Duodenal mucosa (tissue), 2 donors: Measurements from ENCODE around the gene PCYT2.
A peak's percentile ranks its signal among the peaks of the same experiment; 100 is the strongest.

Source experiments
- H3K27ac ChIP-seq: one replicate; pipeline ENCODE4 v1.7.0; 2013; ENCODE audit warnings: low read depth, low read length
- H3K27me3 ChIP-seq, 2 donors: one replicate each; pipeline ENCODE4 v1.7.0; 2013; ENCODE audit warnings: low read length in 2 of 2, control low read depth in 1 of 2; ENCODE audit not compliant: insufficient read depth in 2 of 2, control insufficient read depth in 1 of 2
- H3K36me3 ChIP-seq, 2 donors: one replicate each; pipeline ENCODE4 v1.7.0; 2013; ENCODE audit warnings: low read length in 2 of 2, control low read depth in 1 of 2; ENCODE audit not compliant: insufficient read depth in 2 of 2, control insufficient read depth in 1 of 2
- H3K4me1 ChIP-seq, 2 donors: one replicate each; pipeline ENCODE4 v1.7.0; 2013; ENCODE audit warnings: low read length in 2 of 2, control low read depth in 1 of 2; ENCODE audit not compliant: insufficient read depth in 2 of 2, control insufficient read depth in 1 of 2
- H3K4me3 ChIP-seq, 2 donors: one replicate each; pipeline ENCODE4 v1.7.0; 2013; ENCODE audit warnings: low read length in 2 of 2, low read depth in 1 of 2
- H3K9ac ChIP-seq, 2 donors: one replicate each; pipeline ENCODE4 v1.7.0; 2013; ENCODE audit warnings: low read length in 2 of 2, low read depth in 1 of 2
- H3K9me3 ChIP-seq, 2 donors: one replicate each; pipeline ENCODE4 v1.7.0; 2013; ENCODE audit warnings: low read length in 2 of 2, control low read depth in 1 of 2; ENCODE audit not compliant: control insufficient read depth in 1 of 2

The PCYT2 gene

DNA sequence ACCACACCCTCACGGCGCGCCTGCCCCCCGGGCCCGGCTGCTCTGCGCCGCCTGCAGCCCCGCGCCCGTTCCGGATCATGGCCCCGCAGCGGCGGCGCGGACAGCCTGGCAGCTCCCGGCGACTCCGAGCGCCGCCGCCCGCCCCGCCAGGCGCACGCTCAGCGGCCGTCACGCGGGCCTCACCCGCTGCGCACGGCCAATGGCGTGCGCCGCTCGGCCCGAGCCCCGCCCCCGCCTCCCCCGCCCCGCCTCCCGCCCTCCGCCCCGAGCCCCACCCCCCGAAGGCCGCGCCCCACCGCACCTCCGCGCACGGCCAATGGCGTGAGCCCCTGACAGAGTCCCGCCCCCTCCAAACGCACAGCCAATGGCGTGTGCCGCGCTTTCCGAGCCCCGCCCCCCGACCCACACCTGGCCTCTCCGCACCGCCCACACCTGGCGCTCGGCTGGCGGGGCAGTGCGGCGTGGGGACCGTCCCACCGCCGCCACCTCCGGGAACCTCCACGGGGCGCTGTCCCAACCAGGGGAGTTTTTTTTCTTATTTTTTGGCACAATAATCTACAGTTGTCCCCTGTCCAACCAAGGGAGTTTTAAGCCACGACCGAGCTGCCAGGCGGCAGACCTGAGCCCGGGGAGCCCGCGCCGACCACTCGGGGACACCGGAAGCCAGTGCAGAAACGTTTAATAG is at the start of gene PCYT2:
PCYT2 (minus strand) TSS at position 123 of the 685 bp plus-strand sequence; CDS start at position 79, 44 bp downstream.
- Histone ChIP-seq H3K27me3 (no peaks in the 10 kb centered on the region), H3K36me3 (peaks cover 57 to 69% of the 10 kb centered on the region in 2 donors), H3K4me3 (peak within 1 kb of the TSS; percentile 79 to 83), H3K9ac (peak within 1 kb of the TSS; percentile 56 to 74), H3K4me1 (peaks cover 17 to 21% of the 10 kb centered on the region in 2 donors), H3K27ac (peak within 1 kb of the TSS; percentile 82), H3K9me3 (no peaks in the 10 kb centered on the region)

DNA sequence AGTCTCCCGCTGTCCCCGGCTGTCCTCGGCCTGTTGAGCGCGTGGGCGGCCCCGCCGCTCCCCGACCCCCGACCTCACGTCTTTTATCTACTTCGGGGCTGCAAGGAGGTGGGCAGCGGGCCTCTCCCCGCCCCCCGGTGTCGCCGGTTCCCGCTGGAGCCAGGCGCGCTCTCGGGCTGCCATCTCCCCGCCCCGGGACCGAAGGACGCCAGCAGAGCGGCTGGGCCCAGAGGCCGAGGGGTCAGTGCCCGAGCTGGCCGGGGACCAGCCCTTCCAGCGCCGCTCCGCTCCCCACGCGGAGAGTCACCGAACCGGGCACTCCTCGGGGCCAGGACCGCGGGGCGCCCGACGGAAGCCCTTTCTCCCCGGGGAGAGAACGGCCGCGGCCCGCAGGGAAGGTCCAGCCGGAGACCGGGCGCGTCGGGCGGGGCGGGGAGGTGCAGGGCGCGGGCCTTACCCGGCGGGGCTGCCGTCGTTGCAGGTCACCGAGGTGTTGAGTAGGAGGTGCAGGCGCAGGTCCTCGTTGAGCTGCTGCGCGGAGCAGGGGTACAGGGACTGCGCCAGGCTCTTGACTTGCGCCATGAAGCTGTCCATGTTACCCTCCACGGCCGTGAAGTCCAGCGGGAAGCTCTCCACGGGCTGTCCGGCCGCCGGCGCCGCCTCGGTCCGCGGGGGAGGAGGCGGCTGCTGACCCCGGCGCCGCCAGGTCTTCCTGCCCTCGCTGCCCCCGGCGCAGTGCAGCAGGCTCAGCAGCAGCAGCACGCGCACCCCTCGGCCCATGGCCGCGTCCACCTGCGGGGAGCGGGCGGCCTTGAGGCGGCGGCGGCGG is 49.1 kb upstream of the PCYT2 start:
- Histone ChIP-seq H3K4me3 (peak overlapping the region in 1 of 2 donors; percentile 54), H3K27me3 (peaks cover 31 to 33% of the 10 kb centered on the region in 2 donors)

DNA sequence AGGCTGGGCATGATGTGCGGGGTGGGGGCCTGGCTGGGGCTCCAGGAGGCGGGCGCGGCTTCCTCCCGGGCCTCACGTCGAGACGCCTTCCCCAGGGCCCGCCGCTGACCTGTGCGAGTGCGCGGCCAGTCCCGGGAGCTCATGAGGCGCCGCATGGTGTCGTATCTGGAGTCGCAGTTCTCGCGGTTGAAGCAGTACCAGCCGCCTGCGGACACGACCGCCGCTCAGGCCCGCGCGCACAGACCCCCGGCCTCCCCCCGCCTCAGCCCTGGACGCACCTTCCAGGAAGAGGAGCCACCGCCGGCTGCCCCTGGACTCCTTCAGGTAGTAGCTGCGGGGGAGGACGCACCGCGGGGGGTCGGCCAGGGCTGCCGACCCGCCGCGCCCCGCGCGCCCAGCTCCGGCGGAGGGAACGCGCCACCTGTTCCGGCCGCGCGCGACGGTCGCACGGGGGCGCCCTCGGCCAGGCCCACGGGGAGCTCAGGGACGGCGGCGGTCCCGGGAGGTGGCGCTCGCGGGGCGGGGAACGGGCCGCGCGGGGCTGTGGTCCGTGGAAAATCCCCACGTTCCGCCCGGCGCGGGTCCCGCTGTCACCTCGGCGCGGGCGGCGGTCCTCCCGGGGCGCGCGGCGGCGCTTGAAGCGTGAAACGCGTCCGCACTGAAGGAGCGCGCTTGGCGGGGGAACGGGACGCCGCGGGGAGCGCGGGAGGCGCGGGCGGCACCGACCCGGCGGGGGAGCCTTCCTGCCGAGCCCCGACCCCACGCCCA is 48.3 kb upstream of the PCYT2 start:
- H3K27me3 ChIP-seq: peaks cover 27 to 33% of the 10 kb centered on the region in 2 donors
- peak overlapping the region in 1 of 2 donors; percentile 54 for H3K4me3 ChIP-seq
- no peak overlapping the region for H3K27ac ChIP-seq
- no peaks in the 10 kb centered on the region for H3K4me1 ChIP-seq
- no peaks in the 10 kb centered on the region for H3K36me3 ChIP-seq
- H3K9ac ChIP-seq: no peak overlapping the region
- H3K9me3 ChIP-seq: no peaks in the 10 kb centered on the region

More for the DNA sequence above, 49.1 kb upstream of the PCYT2 start:
- no peak overlapping the region for H3K9ac ChIP-seq
- no peaks in the 10 kb centered on the region for H3K36me3 ChIP-seq
- H3K9me3 ChIP-seq: no peaks in the 10 kb centered on the region
- H3K4me1 ChIP-seq: no peaks in the 10 kb centered on the region
- no peak overlapping the region for H3K27ac ChIP-seq

- Histone ChIP-seq H3K4me1 (no peaks in the 10 kb centered on the region), H3K27ac (no peak overlapping the region), H3K27me3 (peaks cover 25 to 31% of the 10 kb centered on the region in 2 donors), H3K9ac (no peak overlapping the region), H3K4me3 (no peak overlapping the region), H3K9me3 (no peaks in the 10 kb centered on the region), H3K36me3 (no peaks in the 10 kb centered on the region)
These were observed 47.6 kb upstream of the PCYT2 start for GRCh38 chr17:81958633-81959342.

GRCh38 chr17:81957691-81958432 is 46.7 kb upstream of the PCYT2 start:
- H3K4me1 ChIP-seq: no peaks in the 10 kb centered on the region
- no peak overlapping the region for H3K4me3 ChIP-seq
- no peaks in the 10 kb centered on the region for H3K9me3 ChIP-seq
- no peak overlapping the region for H3K27ac ChIP-seq
- H3K27me3 ChIP-seq: peaks cover 24 to 29% of the 10 kb centered on the region in 2 donors
- H3K9ac ChIP-seq: no peak overlapping the region
- H3K36me3 ChIP-seq: no peaks in the 10 kb centered on the region

DNA sequence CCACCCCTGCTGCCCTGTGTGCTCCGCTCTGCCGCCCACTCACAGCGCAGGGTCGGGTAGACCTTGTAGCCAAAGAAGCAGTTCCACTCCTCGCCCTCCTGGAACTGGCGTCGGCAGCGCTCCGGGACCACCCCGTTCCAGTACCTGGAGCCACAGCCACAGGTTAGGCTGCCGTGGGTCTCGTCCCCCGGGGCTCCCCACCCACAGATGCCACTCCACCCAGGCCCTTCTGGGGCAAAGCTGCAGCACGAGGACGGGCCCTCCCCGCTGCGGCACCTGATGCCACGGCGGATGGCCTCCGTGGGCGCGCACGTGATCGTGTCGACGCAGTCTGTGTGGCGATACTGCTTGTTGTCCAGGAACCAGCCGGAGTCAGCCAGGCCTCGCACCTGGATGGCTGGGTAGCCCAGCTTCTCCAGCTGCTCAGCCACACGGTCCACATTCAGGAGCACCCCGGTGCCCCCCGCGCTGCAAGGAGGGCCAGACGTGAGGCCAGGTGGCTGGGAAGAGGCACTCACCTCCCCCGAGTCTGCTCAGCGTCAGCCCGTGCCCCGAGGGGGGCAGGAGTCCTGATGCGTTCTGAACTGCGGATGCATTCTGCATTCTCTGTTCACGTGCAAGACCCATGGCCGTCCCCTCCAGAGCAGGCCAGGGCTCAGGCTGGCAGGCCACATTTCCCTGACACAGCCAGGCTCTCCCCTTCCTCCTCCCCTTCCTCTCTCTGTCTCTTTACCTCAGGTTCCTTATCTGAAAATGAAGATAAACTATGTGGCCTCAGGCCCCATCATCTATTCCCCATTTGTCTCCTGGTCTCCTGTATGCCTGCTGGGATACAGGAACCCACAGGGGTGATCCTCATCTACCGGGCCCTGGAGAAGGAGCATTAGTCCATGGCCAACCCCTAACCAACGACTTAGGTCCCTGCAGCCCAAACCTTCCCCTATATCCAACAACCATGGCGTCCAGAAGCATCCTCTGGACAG is 45.7 kb upstream of the PCYT2 start:
- no peaks in the 10 kb centered on the region for H3K9me3 ChIP-seq
- no peaks in the 10 kb centered on the region for H3K4me1 ChIP-seq
- peaks cover 14 to 22% of the 10 kb centered on the region in 2 donors for H3K27me3 ChIP-seq
- H3K27ac ChIP-seq: no peak overlapping the region
- no peak overlapping the region for H3K9ac ChIP-seq
- H3K36me3 ChIP-seq: no peaks in the 10 kb centered on the region
- no peak overlapping the region for H3K4me3 ChIP-seq

GRCh38 chr17:81955756-81956544 is 44.8 kb upstream of the PCYT2 start:
- Histone ChIP-seq H3K4me3 (no peak overlapping the region), H3K27me3 (peaks cover 14 to 22% of the 10 kb centered on the region in 2 donors), H3K9me3 (no peaks in the 10 kb centered on the region), H3K9ac (no peak overlapping the region), H3K4me1 (no peaks in the 10 kb centered on the region), H3K27ac (no peak overlapping the region), H3K36me3 (no peaks in the 10 kb centered on the region)

DNA sequence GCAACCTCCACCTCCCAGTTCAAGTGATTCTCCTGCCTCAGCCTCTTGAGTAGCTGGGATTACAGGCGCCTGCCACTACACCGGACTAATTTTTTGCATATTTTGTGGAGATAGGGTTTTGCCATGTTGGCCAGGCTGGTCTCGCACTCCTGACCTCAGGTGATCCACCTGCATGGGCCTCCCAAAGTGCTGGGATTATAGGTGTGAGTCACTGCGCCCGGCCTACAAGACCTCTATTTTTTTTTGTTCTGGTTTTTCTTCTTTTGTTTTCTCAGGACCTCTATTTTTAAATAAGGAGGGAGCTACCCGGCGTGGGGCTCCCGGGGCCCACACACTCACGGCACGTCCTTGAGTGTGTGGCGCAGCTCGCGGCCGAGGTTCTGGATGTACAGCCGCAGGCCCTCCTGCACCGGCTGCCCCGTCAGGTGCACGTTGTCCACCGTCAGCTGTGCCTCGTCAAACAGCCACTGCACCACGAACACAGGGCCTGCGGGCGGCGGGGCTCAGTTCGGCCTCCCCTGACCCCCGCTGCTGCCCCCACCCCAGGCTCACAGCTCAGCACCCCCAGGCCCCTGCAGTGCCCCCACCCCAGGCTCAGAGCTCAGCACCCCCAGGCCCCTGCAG is 44.0 kb upstream of the PCYT2 start:
- Histone ChIP-seq H3K36me3 (no peaks in the 10 kb centered on the region), H3K27ac (no peak overlapping the region), H3K27me3 (peaks cover 14 to 16% of the 10 kb centered on the region in 2 donors), H3K9ac (no peak overlapping the region), H3K4me3 (no peak overlapping the region), H3K4me1 (no peaks in the 10 kb centered on the region), H3K9me3 (no peaks in the 10 kb centered on the region)
